ENCODE measurements around the gene GLRA2. TPM values are rescaled to one million over a fixed set of nuclear protein-coding genes. Genes with fewer than 3 reads are reported as not detected.
"Not testable (repeated sequence)": the region's sequence is repeated elsewhere in the genome, so short reads cannot be mapped to it uniquely, and the experiment has no call there.

GLRA2 gene
- total RNA-seq, 1 donor from 2014 or later, result not detected

DNA sequence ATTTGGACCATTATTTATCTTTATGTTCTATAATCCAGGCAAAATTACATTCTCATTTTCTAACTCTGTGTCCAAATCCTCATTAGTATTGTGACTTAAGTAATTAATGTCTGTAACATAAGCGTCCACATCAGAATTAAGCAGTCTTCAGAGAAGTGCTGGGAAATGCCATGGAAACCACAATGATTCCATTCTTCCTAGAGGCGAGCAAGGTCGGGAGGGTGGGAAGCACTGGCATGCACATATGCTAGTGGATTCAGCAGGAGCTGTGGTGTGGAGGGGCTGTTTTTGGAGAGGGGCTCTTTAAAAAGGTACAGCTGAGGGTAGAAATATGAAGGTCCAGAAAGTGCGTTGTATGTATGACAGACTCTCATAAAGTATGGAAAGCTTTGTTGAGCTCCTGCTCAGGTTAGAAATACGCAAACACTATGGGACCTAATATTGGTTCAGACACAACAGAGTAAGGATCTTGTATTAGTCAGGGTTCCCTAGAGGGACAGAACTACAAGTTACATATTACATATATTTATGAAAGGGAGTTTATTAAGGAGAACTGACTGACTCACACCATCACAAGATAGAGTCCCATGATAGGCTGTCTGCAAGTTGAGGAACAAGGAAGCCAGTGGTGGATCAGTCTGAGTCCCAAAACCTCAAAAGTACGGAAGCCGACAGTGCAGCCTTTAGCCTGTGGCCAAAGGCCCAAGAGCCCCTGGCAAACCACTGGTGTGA lies 61.5 kb downstream of the GLRA2 start:
- no peak for DNase-seq (ENCODE audit: low spot score)
- no peak for ATAC-seq

DNA sequence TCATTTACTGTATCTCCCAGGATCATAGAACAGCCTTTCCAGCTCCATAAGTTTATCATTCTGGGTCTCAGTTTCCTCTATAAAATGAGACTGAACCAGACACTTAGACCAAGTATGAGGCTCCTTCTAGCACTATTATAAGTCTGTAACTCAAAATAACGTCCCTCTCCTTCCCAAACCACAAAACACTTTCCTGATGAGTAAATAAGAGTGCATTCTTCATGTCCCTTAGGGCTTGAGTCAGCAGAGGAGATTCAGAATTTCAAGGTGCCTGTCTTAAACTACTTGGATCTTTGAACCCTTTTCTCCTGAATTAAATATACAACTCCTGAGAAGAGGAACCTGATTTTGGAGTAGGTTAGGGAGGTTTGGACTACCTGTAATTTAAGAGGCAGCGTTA lies 62.6 kb downstream of the GLRA2 start:
- DNase-seq (ENCODE audit: low spot score) (no peak), ATAC-seq (no peak)

DNA sequence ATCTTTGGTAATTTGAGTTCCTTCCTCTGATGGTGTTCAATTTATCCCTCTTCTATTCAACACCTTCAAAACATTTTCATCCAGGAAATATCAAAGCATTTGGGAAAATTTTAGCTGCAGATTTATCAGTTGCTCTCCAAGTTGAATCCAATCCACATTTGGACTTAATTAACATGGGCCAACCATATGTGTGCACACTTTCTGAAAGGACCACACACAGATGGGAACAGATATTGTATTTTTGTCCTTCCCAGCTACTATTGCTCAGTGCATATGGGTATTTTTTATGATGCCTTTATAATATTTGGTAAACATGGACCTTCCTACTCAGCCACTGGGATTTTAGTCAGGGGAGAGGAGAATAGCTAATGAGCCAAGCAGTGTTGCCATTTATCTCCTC lies 65.2 kb downstream of the GLRA2 start:
- no peak for ATAC-seq
- DNase-seq (ENCODE audit: low spot score), result no peak

DNA sequence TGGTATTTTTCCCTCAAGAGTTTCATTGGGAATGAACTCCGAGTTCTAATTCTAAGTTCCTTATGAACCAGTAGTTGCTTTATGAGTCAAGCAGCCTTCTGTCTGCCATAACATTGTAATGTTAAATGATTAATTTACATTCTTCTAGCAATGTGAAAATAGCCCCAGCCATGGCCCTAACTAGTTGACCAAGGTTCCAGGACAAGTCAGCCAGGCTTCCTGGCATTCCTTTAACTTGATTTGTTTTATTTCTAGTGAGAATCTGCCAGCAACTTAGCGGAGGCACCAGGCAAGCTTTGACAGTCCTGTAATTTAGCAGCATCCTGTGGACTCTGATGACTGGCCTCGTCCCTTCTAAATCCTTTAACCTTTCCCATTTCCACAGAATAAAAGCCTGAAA lies 69.0 kb downstream of the GLRA2 start:
- no peak for DNase-seq (ENCODE audit: low spot score)
- no peak for ATAC-seq

DNA sequence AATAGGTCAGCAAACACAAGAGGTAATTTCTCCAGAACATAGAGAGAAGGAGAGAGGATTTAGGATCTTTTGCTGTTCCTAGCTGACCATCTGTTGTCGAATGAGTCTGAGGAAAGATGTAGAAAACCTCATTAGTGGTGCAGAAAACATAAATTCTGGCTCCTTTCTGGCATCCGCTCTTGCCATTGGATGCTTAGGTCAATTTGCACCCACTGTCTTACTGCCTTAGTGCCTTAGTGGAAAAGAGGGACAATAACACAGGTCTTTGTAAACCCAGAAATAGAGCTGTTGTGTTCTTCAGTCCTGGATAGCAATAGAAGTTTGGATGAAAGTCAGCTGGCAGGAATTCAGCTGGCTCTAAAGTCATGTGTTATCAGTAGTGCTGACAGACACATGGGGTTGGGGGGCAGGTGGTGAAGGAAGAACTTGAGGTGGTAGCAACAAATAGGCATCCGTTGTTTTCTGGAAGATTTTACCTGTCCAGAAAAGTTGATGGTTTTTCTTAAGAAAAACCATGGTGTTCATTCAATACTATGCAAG lies 78.2 kb downstream of the GLRA2 start:
- no peak for DNase-seq (ENCODE audit: low spot score)
- no peak for ATAC-seq

DNA sequence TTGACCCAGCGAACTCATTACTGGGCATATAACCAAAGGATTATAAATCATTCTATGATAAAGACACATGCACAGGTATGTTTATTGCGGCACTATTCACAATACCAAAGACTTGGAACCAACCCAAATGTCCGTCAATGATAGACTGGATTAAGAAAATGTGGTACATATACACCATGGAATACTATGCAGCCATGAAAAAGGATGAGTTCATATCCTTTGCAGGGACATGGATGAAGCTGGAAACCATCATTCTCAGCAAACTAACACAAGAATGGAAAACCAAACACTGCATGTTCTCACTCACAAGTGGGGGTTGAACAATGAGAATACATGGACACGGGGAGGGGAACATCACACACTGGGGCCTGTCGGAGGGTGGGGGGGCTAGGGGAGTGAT lies 83.1 kb downstream of the GLRA2 start:
- ATAC-seq, result not testable (repeated sequence)

DNA sequence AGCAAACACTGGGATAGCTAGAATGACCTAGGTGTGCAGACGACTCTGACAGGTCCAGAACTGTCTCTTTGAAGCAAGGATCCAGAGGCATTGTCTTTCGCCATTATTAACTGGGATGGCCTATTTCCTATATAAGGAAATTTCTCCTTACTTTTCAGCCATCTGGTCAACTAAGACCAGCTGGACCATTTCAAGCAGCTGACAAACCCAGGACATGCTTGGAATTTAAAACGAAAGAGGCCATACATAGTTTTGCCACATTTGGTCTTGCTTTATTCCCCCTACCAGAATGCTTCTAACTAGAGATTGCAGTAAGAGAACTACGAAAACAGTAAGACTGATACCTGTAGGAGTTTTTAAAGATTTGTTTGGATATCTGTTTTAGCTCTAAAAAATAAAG lies 87.0 kb downstream of the GLRA2 start:
- no peak for ATAC-seq

More for the DNA sequence above, 83.1 kb downstream of the GLRA2 start:
- not testable (repeated sequence) for DNase-seq (ENCODE audit: low spot score)

DNA sequence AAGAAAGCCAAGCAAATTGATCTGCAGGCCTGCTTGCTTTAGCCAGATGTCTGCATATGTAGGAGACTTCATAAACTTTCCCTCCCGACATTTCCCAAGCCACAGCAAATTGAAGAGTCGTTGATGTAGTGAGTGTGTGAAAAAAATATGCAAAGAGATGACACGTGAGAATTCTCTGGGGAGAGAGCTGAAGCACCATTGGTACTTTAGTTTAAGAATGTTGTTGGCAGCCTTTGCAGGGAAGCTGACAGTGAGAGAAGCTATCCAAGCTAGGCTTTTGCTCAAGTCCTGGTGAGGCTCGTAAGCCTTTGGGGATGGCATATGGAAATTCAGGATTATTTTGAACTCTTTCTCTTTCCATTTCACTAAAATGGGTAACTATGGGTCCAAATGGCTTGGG lies 87.5 kb downstream of the GLRA2 start:
- no peak for DNase-seq (ENCODE audit: low spot score)

More for the DNA sequence above, 87.0 kb downstream of the GLRA2 start:
- no peak for DNase-seq (ENCODE audit: low spot score)

DNA sequence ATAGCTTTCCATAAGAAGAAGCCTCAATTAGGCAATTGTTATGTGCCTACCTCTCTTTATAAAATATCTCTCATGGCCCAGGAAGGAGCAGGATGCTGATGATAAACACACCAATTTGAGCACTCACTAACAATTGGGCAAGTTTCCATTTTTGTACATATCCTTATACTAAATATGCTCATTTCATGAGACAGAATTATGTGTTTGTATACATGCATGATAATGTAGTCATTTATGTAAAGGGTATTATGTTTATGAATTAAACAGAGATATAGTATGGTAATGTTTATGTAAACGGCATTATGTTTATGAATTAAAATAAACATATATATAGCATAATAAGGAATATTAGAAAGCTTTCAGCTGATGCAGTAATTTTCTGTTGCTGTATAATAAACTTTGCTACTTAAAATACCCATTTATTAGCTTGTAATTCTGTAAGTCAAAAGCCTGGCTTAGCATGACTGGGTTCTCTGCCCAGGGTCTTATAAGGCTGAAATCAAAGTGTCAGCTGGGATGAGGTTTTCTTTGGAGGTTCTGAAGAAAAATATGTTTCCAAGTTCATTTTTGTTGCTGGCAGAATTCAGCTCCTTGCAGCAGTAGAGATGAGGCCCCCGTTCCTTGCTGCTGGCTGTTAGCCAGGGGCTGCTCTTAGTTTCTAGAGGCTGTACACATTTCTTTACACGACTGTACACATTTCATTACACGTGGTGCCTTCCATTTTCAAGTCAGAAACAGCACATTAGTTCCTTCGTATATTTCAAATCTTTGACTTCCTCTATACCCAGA lies 89.0 kb downstream of the GLRA2 start:
- ATAC-seq, result no peak

More for the DNA sequence above, 87.5 kb downstream of the GLRA2 start:
- no peak for ATAC-seq

DNA sequence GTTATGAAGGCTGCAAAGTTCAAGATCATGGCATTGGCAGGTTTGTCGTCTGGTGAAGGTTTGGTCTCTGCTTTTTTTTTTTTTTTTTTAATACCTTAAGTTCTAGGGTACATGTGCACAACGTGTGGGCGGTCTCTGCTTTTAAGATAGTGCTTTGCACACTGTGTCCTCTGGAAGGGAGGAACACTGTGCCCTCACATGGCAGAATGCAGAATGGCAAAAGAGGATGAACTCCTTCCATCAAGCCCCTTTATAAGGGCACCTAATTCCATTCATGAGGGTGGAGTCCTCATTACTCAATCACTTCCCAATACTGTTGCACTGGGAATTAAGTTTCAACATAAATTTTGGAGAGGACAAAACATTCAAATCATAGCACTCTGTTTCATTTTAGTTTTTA lies 101.4 kb downstream of the GLRA2 start:
- ATAC-seq (no peak), DNase-seq (ENCODE audit: low spot score) (no peak)

More for the DNA sequence above, 89.0 kb downstream of the GLRA2 start:
- DNase-seq (ENCODE audit: low spot score), result no peak

DNA sequence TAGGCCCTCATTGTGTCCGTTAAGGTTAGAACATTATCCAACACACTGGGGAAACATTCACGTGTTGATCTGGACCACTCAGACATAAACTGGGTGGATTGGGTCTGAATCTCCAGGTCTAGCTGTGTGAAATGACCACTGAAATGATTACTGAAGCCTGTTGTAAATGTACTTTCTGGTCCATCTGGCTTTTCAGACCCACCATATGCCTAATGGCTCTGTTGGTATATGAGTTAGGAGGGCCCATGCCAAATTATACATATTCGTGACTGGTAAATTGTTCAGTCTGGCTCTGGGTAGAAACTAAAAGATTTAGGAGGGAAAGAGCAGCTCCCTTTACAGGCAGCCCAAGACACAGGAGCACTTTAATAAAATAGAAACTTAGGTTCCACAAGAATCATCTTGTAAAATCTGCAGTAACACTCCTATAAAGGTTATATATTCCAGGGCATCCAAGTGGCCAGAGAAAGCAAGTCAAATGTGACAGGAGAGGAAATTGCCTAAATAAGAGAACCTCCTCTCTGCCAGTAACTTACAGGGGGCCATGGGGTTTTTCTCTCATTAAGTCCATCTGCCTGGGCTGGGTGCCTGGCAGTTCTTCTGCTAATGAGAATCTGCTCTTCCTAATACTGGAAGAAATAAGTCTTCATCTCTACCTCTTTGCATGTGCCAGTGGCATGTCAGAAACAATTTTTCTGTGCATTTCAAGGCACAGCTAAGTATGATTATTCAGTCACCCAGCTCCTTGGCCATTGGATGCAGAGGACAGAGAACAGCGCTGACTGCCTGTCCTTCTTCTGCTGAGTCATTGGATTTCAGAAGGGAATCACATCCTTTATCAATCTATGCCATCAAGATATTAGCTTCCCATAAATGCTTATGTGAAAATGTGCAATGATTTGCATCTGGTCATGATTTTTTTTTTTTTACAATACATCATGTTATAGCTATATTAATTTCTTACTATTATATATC lies 112.6 kb downstream of the GLRA2 start:
- DNase-seq (ENCODE audit: low spot score) (no peak), ATAC-seq (no peak)

DNA sequence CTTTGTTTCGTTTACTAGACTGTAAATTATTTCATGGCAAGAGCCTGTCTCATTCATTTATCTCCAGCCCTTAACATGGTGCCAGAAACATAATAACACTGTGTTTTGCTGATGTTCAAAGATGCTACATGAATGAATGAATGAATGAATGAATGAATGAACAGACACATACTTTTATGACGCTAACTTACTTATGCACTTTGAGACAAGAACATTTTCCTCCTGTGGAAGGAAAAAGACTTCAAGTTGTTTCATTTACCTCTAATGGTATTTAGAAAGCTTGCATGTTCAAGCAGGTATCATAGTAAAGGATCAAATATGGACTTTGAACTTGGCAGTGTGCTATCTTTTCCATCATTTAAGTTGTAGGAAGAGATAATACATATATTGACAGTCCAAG lies 131.6 kb downstream of the GLRA2 start:
- ATAC-seq (no peak), DNase-seq (ENCODE audit: low spot score) (no peak)

DNA sequence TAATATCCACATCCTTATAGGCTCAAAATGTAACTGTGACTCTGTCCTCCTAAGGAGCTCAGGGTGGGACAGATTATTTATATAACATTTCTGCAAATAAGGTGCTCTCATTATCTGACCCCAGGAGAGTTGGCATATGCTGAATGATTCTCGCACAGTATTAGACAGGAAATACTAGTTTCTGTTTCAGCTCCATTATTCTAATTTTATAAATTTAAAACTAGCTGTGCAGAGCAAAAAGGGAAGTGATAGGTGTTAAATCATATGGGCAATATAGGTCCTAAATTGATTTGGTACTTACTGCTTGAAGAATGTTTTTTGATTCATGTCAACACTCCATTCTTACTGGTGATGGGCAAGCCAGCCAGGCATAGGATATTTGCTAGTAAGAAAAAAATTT lies 141.5 kb downstream of the GLRA2 start:
- DNase-seq (ENCODE audit: low spot score), result no peak
- no peak for ATAC-seq

DNA sequence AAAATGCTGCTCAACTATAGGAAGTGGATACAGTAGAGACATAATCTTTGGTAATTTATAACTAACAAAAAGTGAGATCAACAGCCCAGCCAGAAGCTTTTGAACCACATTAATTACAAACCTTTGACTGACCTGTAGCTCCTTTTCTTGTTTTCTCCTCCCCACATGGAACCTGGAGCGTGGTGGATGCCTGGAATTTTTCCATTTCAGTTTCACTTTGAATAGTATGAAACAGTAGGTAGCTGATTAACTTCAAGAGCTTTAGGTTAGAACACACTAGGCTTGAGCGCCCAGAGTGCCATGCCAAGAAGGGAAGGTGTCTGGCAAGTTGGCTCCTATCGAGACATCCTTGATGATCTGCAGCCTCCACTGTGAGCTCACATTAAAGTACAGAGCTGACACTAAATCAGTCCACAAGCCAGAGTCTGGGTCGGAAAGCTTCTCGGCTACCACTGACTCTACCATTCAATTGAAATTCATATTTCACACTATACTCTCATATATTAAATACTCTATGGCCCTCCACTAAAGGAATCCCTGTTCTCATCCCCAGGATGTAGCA lies 143.4 kb downstream of the GLRA2 start:
- ATAC-seq, result no peak

DNA sequence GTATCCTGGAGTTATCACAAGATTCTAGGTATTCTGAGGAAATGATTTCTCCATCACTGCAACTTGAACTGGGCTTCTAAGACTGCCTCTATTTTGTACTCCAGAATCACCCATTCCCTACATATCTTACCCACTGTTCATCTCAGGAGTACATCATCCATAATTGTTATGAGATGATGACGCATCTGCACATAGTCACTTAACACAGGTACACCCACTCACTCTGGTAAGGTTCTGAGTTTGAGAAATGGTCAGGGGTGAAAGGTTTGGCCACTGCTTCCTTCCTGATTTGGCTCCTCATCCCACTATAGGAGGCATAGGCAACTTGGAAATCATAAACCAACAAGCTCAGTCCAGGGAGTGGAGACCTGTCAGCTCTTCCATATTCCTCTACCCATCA lies 143.9 kb downstream of the GLRA2 start:
- DNase-seq (ENCODE audit: low spot score), result no peak
- ATAC-seq, result no peak

More for the DNA sequence above, 143.4 kb downstream of the GLRA2 start:
- no peak for DNase-seq (ENCODE audit: low spot score)

DNA sequence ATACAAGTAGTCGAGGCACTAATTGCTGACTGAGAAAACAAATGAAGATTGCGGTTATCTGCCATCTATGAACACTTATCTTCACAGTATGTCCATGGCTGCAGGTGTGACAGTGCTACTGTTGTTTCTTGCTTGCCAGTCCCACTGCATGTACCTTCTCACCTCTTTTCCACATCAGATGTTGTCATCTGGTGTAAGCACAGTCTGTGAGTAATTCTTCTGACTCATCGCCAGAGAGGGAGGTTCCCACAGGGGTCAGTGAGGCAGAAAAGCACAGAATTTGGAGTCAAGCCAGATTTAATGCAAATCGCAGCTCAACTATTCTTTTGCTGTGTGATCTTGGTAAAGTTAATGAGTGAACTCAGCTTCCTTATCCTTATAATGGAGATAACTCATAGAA lies 144.4 kb downstream of the GLRA2 start:
- ATAC-seq, result no peak
- DNase-seq (ENCODE audit: low spot score), result no peak

DNA sequence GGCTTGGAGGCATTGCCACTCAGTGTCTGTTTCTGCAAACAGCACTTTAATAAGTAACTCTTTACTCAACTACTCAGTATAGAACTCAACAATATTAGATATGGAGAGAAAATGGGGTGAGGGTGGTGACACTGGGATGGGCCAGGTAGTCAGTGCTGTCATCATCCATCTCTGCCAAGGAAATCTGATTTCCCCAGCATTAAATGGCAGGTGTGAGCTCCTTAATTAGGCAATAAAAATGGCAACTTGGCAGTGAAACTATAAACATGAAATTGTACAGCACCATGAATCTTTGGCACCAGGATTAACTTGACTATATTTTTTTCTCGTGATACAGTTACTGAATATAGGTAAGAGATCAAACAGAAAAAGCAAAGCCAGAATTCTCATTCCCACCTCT lies 146.2 kb downstream of the GLRA2 start:
- no peak for DNase-seq (ENCODE audit: low spot score)
- ATAC-seq, result no peak

DNA sequence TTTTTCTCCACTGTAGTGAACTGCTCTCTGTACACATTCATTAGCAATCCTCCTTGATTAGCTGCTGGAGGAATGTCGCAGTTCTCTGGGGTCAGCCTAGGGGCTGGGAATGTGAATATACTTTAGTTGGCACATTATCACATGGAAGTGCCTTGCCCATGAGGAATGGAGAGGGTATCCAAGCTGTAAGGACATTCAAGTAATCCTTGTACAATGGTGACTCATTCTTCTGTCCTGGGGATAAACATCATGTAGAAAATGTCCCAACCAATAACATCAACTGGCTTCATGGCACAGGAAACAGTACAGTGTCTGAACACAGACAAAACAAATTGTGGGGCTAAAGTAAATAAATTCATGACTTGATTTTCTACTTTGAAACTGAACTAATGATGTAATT lies 147.1 kb downstream of the GLRA2 start:
- DNase-seq (ENCODE audit: low spot score), result no peak
- no peak for ATAC-seq

DNA sequence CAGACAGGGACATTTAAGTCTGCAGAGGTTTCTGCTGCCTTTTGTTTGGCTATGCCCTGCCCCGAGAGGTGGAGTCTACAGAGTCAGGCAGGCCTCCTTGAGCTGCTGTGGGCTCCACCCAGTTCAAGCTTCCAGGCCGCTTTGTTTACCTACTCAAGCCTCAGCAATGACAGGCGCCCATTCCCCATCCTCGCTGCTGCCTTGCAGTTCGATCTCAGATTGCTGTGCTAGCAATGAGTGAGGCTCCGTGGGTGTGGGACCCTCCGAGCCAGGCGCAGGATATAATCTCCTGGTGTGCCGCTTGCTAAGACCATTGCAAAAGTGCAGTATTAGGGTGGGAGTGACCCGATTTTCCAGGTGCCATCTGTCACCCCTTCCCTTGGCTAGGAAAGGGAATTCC lies 159.0 kb downstream of the GLRA2 start:
- ATAC-seq; DNase-seq (ENCODE audit: low spot score): not testable (repeated sequence)

DNA sequence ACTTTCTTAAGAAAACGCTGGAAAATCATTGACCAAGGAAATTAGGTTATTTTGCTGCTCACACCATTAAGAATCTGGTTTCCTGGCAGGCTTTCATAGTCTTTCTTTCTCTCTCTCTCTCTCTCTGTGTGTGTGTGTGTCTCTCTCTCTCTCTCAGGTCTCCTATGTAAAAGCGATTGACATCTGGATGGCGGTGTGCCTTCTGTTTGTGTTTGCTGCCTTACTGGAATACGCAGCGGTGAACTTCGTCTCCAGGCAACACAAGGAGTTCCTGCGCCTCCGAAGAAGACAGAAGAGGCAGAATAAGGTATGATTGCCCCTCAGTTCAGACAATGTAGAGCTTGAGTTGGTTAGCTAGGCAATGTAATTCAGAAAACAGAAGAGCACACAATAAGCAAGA lies 161.2 kb downstream of the GLRA2 start:
- DNase-seq (ENCODE audit: low spot score) (no peak), ATAC-seq (no peak)

DNA sequence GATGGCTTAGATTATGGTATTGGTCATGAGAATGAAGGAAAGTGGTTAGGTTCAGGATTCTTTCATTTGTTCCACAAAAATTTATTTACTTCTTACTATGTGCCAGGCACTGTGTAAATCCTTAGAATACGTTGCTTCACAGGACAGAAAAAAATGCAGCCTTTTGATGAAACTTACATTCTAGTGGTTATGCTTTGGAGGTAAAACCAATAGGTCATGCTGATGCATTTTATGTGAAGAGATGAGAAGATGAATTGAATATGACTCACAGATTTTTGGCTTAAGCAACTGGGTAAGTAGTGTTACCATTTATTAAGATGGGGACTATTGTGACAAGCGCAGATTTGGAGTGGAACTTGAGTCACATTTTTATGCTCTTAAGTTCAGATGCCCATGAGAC lies 165.3 kb downstream of the GLRA2 start:
- DNase-seq (ENCODE audit: low spot score) (no peak), ATAC-seq (no peak)

Data from left lobe of liver (tissue), 2 donors.